Renal pelvis (tissue), 4 donors: ENCODE data around the gene PPP1R3E. TPM values are rescaled to one million over a fixed set of nuclear protein-coding genes. Genes with fewer than 3 reads are reported as not detected.

Experiments used
- DNase-seq: peaks from one replicate; pipeline ENCODE4 v3.0.0-alpha.2; 2013
- polyA plus RNA-seq, 3 donors: library from polyadenylated mRNA; unstranded; fragments of 120-200 nt; gene quantifications; one replicate each; pipeline ENCODE4 v1.2.1, GENCODE V29; 2013; ENCODE audit not compliant: insufficient read length in 3 of 3

PPP1R3E gene
- polyA plus RNA-seq, 3 donors = 20.5 to 37.2 (median 37.2) TPM

GRCh38 chr14:23252006-23252405 is 50.7 kb downstream of the PPP1R3E start:
- no peak for DNase-seq

GRCh38 chr14:23249824-23250223 is 52.8 kb downstream of the PPP1R3E start:
- no peak for DNase-seq

GRCh38 chr14:23248601-23249000 is 54.1 kb downstream of the PPP1R3E start:
- DNase-seq = no peak

Other genes starting within 250 kb of the PPP1R3E start
- gene CDH24, start 245.3 kb downstream of the PPP1R3E start, polyA plus RNA-seq = 10 to 100 TPM; 22.9 to 38.2 (median 23.9) TPM
- 100 to 1,000 TPM; 246 to 370 (median 335) TPM for gene ACIN1, start 207.7 kb downstream of the PPP1R3E start, polyA plus RNA-seq
- gene C14orf119, start 207.4 kb downstream of the PPP1R3E start, polyA plus RNA-seq = 10 to 100 TPM; 72.3 to 84.5 (median 79.3) TPM
- gene CIROP, start 197.9 kb downstream of the PPP1R3E start, polyA plus RNA-seq = under 1 TPM in 2 of 3 donors, not detected in 1; 0.06 to 0.18 TPM
- gene CEBPE, start 183.6 kb downstream of the PPP1R3E start, polyA plus RNA-seq = under 1 TPM; 0.10 to 0.30 (median 0.15) TPM
- 100 to 1,000 TPM in 1 of 3 donors, 10 to 100 TPM in 2; 76.5 to 103 (median 88.8) TPM for gene SLC7A8, start 119.2 kb downstream of the PPP1R3E start, polyA plus RNA-seq
- gene RNF212B, start 64.9 kb downstream of the PPP1R3E start, polyA plus RNA-seq = 1 to 10 TPM; 1.3 to 3.4 (median 2.3) TPM
- gene HOMEZ, start 16.7 kb downstream of the PPP1R3E start, polyA plus RNA-seq = 10 to 100 TPM; 28.5 to 32.3 (median 29.2) TPM
- 10 to 100 TPM; 38.2 to 54.4 (median 47.7) TPM for gene BCL2L2, start 4.0 kb upstream of the PPP1R3E start, polyA plus RNA-seq
- gene PABPN1, start 18.6 kb upstream of the PPP1R3E start, polyA plus RNA-seq = 100 to 1,000 TPM; 269 to 322 (median 307) TPM
- 10 to 100 TPM; 62.9 to 78.3 (median 69.0) TPM for gene SLC22A17, start 50.0 kb upstream of the PPP1R3E start, polyA plus RNA-seq
- 10 to 100 TPM; 41.1 to 55.6 (median 45.5) TPM for gene EFS, start 62.3 kb upstream of the PPP1R3E start, polyA plus RNA-seq
- not detected for gene IL25, start 70.0 kb upstream of the PPP1R3E start, polyA plus RNA-seq
- gene CMTM5, start 74.2 kb upstream of the PPP1R3E start, polyA plus RNA-seq = 1 to 10 TPM; 2.3 to 3.1 (median 2.6) TPM
- under 1 TPM; 0.07 to 0.17 (median 0.16) TPM for gene MYH6, start 105.4 kb upstream of the PPP1R3E start, polyA plus RNA-seq
- gene MYH7, start 132.8 kb upstream of the PPP1R3E start, polyA plus RNA-seq = under 1 TPM; 0.40 to 0.62 (median 0.56) TPM
- 10 to 100 TPM; 60.0 to 72.5 (median 68.9) TPM for gene NGDN, start 166.8 kb upstream of the PPP1R3E start, polyA plus RNA-seq
- 10 to 100 TPM in 2 of 3 donors, 1 to 10 TPM in 1; 8.3 to 12.4 (median 11.0) TPM for gene ZFHX2, start 248.9 kb upstream of the PPP1R3E start, polyA plus RNA-seq